RWPE1 (cell line): ENCODE measurements around the gene FAM110A.

Experiments
- CTCF ChIA-PET: fragments of 350-600 bp; sonication (Branson Sonifier 250); formaldehyde crosslinking; extraction: SDS; loops from one replicate; lab custom pipeline; 2021; lab: Yijun Ruan, JAX
- POLR2A ChIA-PET: fragments of 400-600 bp; formaldehyde crosslinking; extraction: SDS; loops from one replicate; lab custom pipeline; 2020; ENCODE audit warnings: antibody characterized with exemption; ENCODE audit not compliant: low non-redundant PET; lab: Yijun Ruan, JAX
- DNase-seq: peaks from one replicate; pipeline ENCODE4 v3.0.0; 2012; ENCODE audit warnings: low spot score
- H3K27ac ChIP-seq: fragments of 450-650 bp; 2 replicates; pipeline ENCODE4 v1.5.1; 2017
- CTCF ChIP-seq: fragments of 450-650 bp; conservative IDR thresholded peaks from 2 replicates; pipeline ENCODE4 v1.5.1; 2017; ENCODE audit warnings: low read depth, mild to moderate bottlenecking

FAM110A gene

DNA sequence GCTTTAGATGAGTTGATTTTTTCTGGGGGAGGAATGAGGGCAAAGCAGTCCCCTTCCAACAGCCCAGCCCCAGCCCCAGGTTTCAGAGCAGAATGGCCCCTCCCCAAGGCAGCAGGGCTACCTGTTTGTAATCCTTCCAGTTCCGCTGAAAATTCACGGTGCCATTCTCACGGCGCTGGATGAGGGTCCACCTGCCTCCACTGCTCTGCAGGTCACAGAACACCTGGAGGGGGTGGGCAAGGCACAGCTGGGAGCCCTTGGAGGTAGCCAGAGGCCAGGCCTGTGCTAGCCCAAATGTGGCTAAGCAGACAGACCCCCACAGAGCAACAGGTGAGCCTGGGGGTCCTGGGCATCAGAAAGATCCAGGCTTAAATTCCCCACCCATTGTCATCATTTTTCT, 46.1 kb downstream of the FAM110A start:
- H3K27ac ChIP-seq: no peak overlapping the region
- DNase-seq: no peak
- ChIA-PET POLR2A (no interaction called here), CTCF (interaction anchor here (0.7 kb wide), 1 partner anchor 184 kb away, joined by 3 read pairs; no protein-coding TSS in a partner anchor)
- TF ChIP-seq CTCF: no peak

GRCh38 chr20:881051-881782, 47.7 kb downstream of the FAM110A start:
- peak; percentile 87 for DNase-seq
- H3K27ac ChIP-seq: peak overlapping the region; percentile 58
- ChIA-PET CTCF (no interaction called here), POLR2A (no interaction called here)
- TF ChIP-seq CTCF: no peak

GRCh38 chr20:881783-882144, 48.2 kb downstream of the FAM110A start:
- no peak for DNase-seq
- peak overlapping the region; percentile 58 for H3K27ac ChIP-seq
- CTCF ChIA-PET: no interaction called here
- POLR2A ChIA-PET: no interaction called here
- TF ChIP-seq CTCF: no peak

DNA sequence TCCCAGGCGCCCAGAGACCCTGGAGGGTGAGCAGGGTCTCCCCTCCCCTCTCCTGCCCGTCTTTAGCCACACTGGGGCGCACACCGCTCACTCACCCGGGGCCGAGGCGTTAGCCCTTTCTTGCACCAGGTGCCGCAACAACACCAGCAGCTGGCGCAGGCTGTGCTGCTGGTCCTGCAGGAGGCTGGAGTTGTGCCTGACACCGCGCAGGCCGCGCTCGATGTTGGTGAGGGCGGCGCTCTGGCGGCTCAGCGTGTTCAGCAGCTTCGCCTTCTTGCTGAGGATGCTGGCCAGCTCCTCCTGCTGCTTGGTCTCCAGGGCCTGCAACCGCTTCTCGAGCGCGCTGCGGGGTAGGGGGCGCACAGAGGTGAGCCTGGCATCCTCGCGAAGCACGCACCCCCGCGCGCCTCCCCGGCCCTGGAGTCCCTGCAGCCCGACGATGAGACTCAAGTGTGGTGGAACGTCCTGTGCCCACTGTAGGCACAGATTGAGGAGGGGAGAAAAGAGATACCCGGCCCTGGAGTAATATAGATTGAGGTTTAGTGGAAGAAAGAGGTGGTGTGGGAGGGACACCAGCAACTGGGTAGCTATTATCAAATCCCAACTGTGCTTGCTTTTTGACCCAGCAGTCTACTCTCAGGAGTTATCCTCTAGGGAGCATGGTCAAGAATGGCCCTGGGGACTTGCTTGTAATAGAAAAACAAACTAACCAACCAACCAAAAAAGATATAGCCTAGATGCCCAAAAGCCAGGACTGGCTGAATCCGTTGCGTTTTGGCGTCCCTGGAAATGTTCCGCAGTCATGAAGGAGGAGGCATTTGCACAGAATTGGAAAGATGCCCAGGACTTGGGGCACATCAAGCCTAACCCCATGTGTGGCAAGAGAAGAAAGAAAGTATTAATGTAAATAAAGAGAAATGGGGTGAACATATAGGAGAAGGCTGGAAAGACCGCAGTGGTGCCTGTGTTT, 51.8 kb downstream of the FAM110A start:
- POLR2A ChIA-PET: no interaction called here
- TF ChIP-seq CTCF: no peak
- no peak for DNase-seq
- CTCF ChIA-PET: no interaction called here
- H3K27ac ChIP-seq: no peak overlapping the region

GRCh38 chr20:887137-887536, 53.6 kb downstream of the FAM110A start:
- CTCF ChIA-PET: interaction anchor here (0.5 to 0.7 kb wide), 4 partner anchors 10 to 389 kb away, joined by 3 to 7 read pairs (median 4); no protein-coding TSS in a partner anchor
- DNase-seq: no peak

More at GRCh38 chr20:887137-887536, 53.6 kb downstream of the FAM110A start:
- no peak for TF ChIP-seq CTCF
- POLR2A ChIA-PET: no interaction called here
- no peak overlapping the region for H3K27ac ChIP-seq
